Measurements from ENCODE around the gene PIP4K2A. TPM values are rescaled to one million over a fixed set of nuclear protein-coding genes. Genes with fewer than 3 reads are reported as not detected.

The PIP4K2A gene
- total and polyA plus RNA-seq, 2 donors (not counting 3 experiments of a cell fraction or from before 2014, with no cell fraction given) = 11.8 to 32.6 TPM

DNA sequence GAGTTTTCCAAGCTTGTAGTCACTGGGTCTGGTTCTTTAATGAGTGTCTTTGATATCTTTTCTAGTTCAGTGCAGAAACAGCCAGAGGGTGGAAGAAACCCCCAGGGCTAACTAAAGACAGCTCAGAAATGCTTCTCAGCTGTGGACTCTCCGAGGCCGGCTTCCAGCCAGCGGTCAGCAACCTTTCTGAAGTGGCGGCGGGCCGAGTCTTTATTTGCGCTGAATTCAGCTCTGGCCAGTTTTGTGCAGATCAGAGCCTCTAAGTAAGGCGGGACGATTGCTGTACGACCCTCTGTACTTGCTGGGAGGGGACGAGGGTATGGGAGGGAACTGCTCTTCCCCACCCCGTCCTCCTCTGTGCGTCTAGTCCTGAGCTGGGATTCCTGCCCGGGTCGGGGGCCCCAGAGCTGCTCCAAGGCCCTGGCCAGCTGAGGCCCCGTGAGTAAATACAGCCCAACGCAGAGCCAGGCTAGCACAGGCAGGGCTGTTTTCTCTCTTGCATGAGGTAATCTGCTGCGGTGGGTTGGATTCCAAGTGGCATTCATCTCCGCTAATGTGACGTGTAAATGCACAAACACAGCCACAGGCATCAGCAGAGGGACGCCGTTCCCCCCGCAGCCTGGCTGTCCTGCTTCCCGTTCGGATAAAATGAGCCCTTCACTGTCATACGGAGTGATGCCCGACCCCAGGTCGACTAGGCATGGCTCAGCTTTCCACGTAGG is 159.8 kb downstream of the PIP4K2A start:
- Histone ChIP-seq H3K27me3 (ENCODE audit: control insufficient read depth in 2 of 2, insufficient read depth in 2 of 2, low read length in 2 of 2) (no peaks in the 10 kb centered on the region), H3K4me1 (ENCODE audit: control insufficient read depth, extremely low read depth, insufficient read depth, low read length) (no peaks in the 10 kb centered on the region), H3K36me3 (ENCODE audit: control insufficient read depth in 2 of 2, extremely low read depth in 1 of 2, insufficient read depth in 2 of 2, low read length in 2 of 2) (peaks cover 3 to 4% of the 10 kb centered on the region in 2 experiments), H3K4me3 (replicated peaks in 1 of 3; ENCODE audit: insufficient read depth in 1 of 3, low read depth in 1 of 3, low read length in 3 of 3) (no peak overlapping the region), H3K27ac (ENCODE audit: insufficient read depth, low read depth, low read length) (no peak overlapping the region), H3K79me2 (ENCODE audit: control insufficient read depth, insufficient read depth, low read length) (no peaks in the 10 kb centered on the region), H3K9me1 (replicated peaks; ENCODE audit: control insufficient read depth, extremely low read depth, insufficient read depth, low read length) (no peaks in the 10 kb centered on the region), H3K4me2 (ENCODE audit: insufficient read depth, low read length) (no peak overlapping the region), H2AFZ (ENCODE audit: low read depth, low read length) (no peak overlapping the region), H3K9ac (replicated peaks; ENCODE audit: extremely low read depth, insufficient read depth, low read length) (no peak overlapping the region), H3K9me3 (replicated peaks; ENCODE audit: control insufficient read depth, insufficient read depth, low read length) (no peaks in the 10 kb centered on the region), H4K20me1 (replicated peaks; ENCODE audit: control insufficient read depth, extremely low read depth, insufficient read depth, low read length) (no peaks in the 10 kb centered on the region)
- DNase-seq (ENCODE audit: low read depth, low spot score) = no peak
- intact Hi-C loops (cut with micrococcal nuclease) = loop anchor here (5.0 to 10.0 kb wide), 2 partner anchors 552 to 1060 kb away; partner anchors contain the start of gene DNAJC1
- no peak for TF ChIP-seq FOS (IDR thresholded peaks at IDR 0.05; ENCODE audit: borderline replicate concordance, insufficient read depth, low read length)
- no TSS peak for BruUV-seq (replicated peaks)
- ChIA-PET POLR2A (no interaction called here), CTCF (interaction anchor here (1.2 to 2.7 kb wide), 2 partner anchors 434 to 561 kb away, joined by 3 to 10 read pairs; no protein-coding TSS in a partner anchor)
- dilution Hi-C loops (cut with MboI; ENCODE audit: extremely low pct_ligation_motif_present, low sequenced_read_pairs) = no loop called here
- no peak for FAIRE-seq

GRCh38 chr10:22553452-22553995 is 160.9 kb downstream of the PIP4K2A start:
- H3K4me3 ChIP-seq (replicated peaks in 1 of 3; ENCODE audit: insufficient read depth in 1 of 3, low read depth in 1 of 3, low read length in 3 of 3) = no peak overlapping the region
- dilution Hi-C loops (cut with MboI; ENCODE audit: extremely low pct_ligation_motif_present, low sequenced_read_pairs) = no loop called here
- no peaks in the 10 kb centered on the region for H3K79me2 ChIP-seq (ENCODE audit: control insufficient read depth, insufficient read depth, low read length)
- no peak overlapping the region for H3K9ac ChIP-seq (replicated peaks; ENCODE audit: extremely low read depth, insufficient read depth, low read length)
- peaks cover 3 to 4% of the 10 kb centered on the region in 2 experiments for H3K36me3 ChIP-seq (ENCODE audit: control insufficient read depth in 2 of 2, extremely low read depth in 1 of 2, insufficient read depth in 2 of 2, low read length in 2 of 2)
- H3K27me3 ChIP-seq (ENCODE audit: control insufficient read depth in 2 of 2, insufficient read depth in 2 of 2, low read length in 2 of 2) = no peaks in the 10 kb centered on the region
- no peak overlapping the region for H2AFZ ChIP-seq (ENCODE audit: low read depth, low read length)
- ChIA-PET POLR2A (no interaction called here), CTCF (interaction anchor here (1.2 to 2.7 kb wide), 3 partner anchors 20 to 560 kb away, joined by 3 to 10 read pairs (median 3); no protein-coding TSS in a partner anchor)
- no peaks in the 10 kb centered on the region for H3K9me1 ChIP-seq (replicated peaks; ENCODE audit: control insufficient read depth, extremely low read depth, insufficient read depth, low read length)
- intact Hi-C loops (cut with micrococcal nuclease) = loop anchor here (5.0 to 10.0 kb wide), 2 partner anchors 551 to 1059 kb away; partner anchors contain the start of gene DNAJC1
- no peak for FAIRE-seq
- BruUV-seq (replicated peaks) = no TSS peak
- H3K27ac ChIP-seq (ENCODE audit: insufficient read depth, low read depth, low read length) = no peak overlapping the region
- TF ChIP-seq FOS (IDR thresholded peaks at IDR 0.05; ENCODE audit: borderline replicate concordance, insufficient read depth, low read length) (no peak), EZH2 (IDR thresholded peaks at IDR 0.05; ENCODE audit: borderline replicate concordance, low read depth, low read length, severe bottlenecking) (no peak), POLR2AphosphoS5 (IDR thresholded peaks at IDR 0.05; ENCODE audit: insufficient read depth, low read depth, low read length) (no peak), MAX (IDR thresholded peaks at IDR 0.05; ENCODE audit: insufficient read depth, insufficient read length) (no peak), POLR2A (IDR thresholded peaks at IDR 0.05; ENCODE audit: low read depth, low read length) (no peak), GATA2 (IDR thresholded peaks at IDR 0.05; ENCODE audit: insufficient read depth, insufficient read length, low read depth, low read length) (no peak), MYC (IDR thresholded peaks at IDR 0.05; ENCODE audit: low read depth, low read length) (no peak)
- no peak overlapping the region for H3K4me2 ChIP-seq (ENCODE audit: insufficient read depth, low read length)
- no peaks in the 10 kb centered on the region for H3K9me3 ChIP-seq (replicated peaks; ENCODE audit: control insufficient read depth, insufficient read depth, low read length)
- DNase-seq (ENCODE audit: low read depth, low spot score) = no peak
- H4K20me1 ChIP-seq (replicated peaks; ENCODE audit: control insufficient read depth, extremely low read depth, insufficient read depth, low read length) = no peaks in the 10 kb centered on the region
- no peaks in the 10 kb centered on the region for H3K4me1 ChIP-seq (ENCODE audit: control insufficient read depth, extremely low read depth, insufficient read depth, low read length)
